ENCODE measurements around the gene GAPVD1. TPM values are rescaled to one million over a fixed set of nuclear protein-coding genes. Genes with fewer than 3 reads are reported as not detected.

The GAPVD1 gene
- total RNA-seq, 2 donors from 2014 or later: 44.4 to 48.4 TPM

DNA sequence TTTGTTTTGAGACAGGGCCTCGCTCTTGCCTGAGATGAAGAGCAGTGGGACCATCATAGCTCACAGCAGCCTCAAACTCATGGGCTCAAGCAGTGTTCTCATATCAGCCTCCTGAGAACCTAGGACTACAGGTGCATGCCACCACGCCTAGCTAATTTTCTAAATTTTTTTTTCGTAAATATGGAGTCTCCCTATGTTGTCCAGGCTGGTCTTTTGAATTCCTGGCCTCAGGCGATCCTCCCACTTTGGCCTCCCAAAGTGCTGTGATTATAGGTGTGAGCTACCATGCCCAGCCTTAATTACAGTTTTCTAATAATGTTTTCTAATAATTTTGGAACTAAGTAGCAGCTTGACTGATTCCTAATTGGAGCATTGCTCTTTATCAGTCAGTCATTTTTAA, 15.1 kb downstream of the GAPVD1 start:
- no peaks in the 10 kb centered on the region for H3K9me3 Mint-ChIP-seq
- no peaks in the 10 kb centered on the region for H3K4me1 ChIP-seq (ENCODE audit: control insufficient read depth, insufficient read depth, low read length)
- no peaks in the 10 kb centered on the region for H3K9me3 ChIP-seq (ENCODE audit: control insufficient read depth, low read length)
- H3K27me3 Mint-ChIP-seq (ENCODE audit: insufficient read depth): no peaks in the 10 kb centered on the region
- no peak overlapping the region for H3K4me3 Mint-ChIP-seq
- H3K36me3 Mint-ChIP-seq (ENCODE audit: low read depth): peaks cover 9% of the 10 kb centered on the region
- no peak overlapping the region for H3K27ac Mint-ChIP-seq
- no peak overlapping the region for H3K27ac ChIP-seq (ENCODE audit: low read depth, low read length)
- no peak overlapping the region for H3K4me3 ChIP-seq (ENCODE audit: low read length)
- no peak for TF ChIP-seq CTCF (conservative IDR thresholded peaks at IDR 0.05)
- H3K36me3 ChIP-seq (ENCODE audit: control insufficient read depth, insufficient read depth, low read length): peaks cover 4% of the 10 kb centered on the region
- H3K4me1 Mint-ChIP-seq: peaks cover 5% of the 10 kb centered on the region
- WGBS, 2 experiments (ENCODE audit: insufficient coverage in 1 of 2, insufficient read length in 1 of 2): 97 to 100% methylated on average over 3 to 4 of the region's 4 CpGs
- H3K27me3 ChIP-seq (ENCODE audit: control insufficient read depth, insufficient read depth, low read length, poor library complexity, severe bottlenecking): no peaks in the 10 kb centered on the region
- no peak overlapping the region for H3K9ac ChIP-seq (ENCODE audit: extremely low read depth, low read length, poor library complexity, severe bottlenecking)
- no peak for DNase-seq

GRCh38 chr9:125277411-125277810, 15.8 kb downstream of the GAPVD1 start:
- H3K27ac Mint-ChIP-seq: no peak overlapping the region
- no peak for DNase-seq
- Histone ChIP-seq H3K4me1 (ENCODE audit: control insufficient read depth, insufficient read depth, low read length) (no peaks in the 10 kb centered on the region), H3K9ac (ENCODE audit: extremely low read depth, low read length, poor library complexity, severe bottlenecking) (no peak overlapping the region), H3K4me3 (ENCODE audit: low read length) (no peak overlapping the region), H3K27me3 (ENCODE audit: control insufficient read depth, insufficient read depth, low read length, poor library complexity, severe bottlenecking) (no peaks in the 10 kb centered on the region), H3K27ac (ENCODE audit: low read depth, low read length) (no peak overlapping the region), H3K36me3 (ENCODE audit: control insufficient read depth, insufficient read depth, low read length) (no peaks in the 10 kb centered on the region), H3K9me3 (ENCODE audit: control insufficient read depth, low read length) (no peaks in the 10 kb centered on the region)
- H3K4me1 Mint-ChIP-seq: peaks cover 5% of the 10 kb centered on the region
- TF ChIP-seq CTCF (conservative IDR thresholded peaks at IDR 0.05): no peak
- no peaks in the 10 kb centered on the region for H3K27me3 Mint-ChIP-seq (ENCODE audit: insufficient read depth)
- H3K9me3 Mint-ChIP-seq: no peaks in the 10 kb centered on the region
- peaks cover 10% of the 10 kb centered on the region for H3K36me3 Mint-ChIP-seq (ENCODE audit: low read depth)
- no peak overlapping the region for H3K4me3 Mint-ChIP-seq

DNA sequence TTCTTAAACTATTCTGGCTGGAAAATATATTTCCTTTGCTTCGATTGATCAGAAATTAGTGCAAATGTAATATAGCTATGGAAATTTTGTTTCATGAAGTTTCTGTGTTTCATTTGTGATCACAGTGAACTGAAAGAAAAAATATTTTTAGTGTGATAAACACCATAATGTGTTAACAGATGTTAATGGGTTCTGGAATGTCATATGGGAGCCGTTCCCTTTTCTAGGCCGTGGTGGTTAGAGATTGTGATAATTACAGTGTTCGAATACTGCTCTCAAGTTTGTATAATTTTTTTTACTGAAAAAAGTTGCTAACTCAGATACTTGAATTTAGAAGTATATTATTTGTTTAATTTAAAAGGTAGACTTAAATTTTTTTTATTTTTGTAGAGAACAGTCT, 19.3 kb downstream of the GAPVD1 start:
- H3K4me1 ChIP-seq (ENCODE audit: control insufficient read depth, insufficient read depth, low read length): no peaks in the 10 kb centered on the region
- no peak for DNase-seq
- peaks cover 6% of the 10 kb centered on the region for H3K36me3 Mint-ChIP-seq (ENCODE audit: low read depth)
- H3K4me3 Mint-ChIP-seq: no peak overlapping the region
- H3K9ac ChIP-seq (ENCODE audit: extremely low read depth, low read length, poor library complexity, severe bottlenecking): no peak overlapping the region
- no peak overlapping the region for H3K4me3 ChIP-seq (ENCODE audit: low read length)
- H3K9me3 Mint-ChIP-seq: no peaks in the 10 kb centered on the region
- no peaks in the 10 kb centered on the region for H3K27me3 ChIP-seq (ENCODE audit: control insufficient read depth, insufficient read depth, low read length, poor library complexity, severe bottlenecking)
- 91 to 98% methylated on average over 1 to 4 of the region's 4 CpGs for WGBS, 2 experiments (ENCODE audit: insufficient coverage in 1 of 2, insufficient read length in 1 of 2)
- H3K27ac ChIP-seq (ENCODE audit: low read depth, low read length): no peak overlapping the region
- no peak for TF ChIP-seq CTCF (conservative IDR thresholded peaks at IDR 0.05)
- no peaks in the 10 kb centered on the region for H3K36me3 ChIP-seq (ENCODE audit: control insufficient read depth, insufficient read depth, low read length)
- no peak overlapping the region for H3K27ac Mint-ChIP-seq
- H3K27me3 Mint-ChIP-seq (ENCODE audit: insufficient read depth): no peaks in the 10 kb centered on the region
- H3K4me1 Mint-ChIP-seq: no peaks in the 10 kb centered on the region
- H3K9me3 ChIP-seq (ENCODE audit: control insufficient read depth, low read length): no peaks in the 10 kb centered on the region
